Esophagus squamous epithelium (tissue), 5 donors: ENCODE measurements around the gene PDZD8. TPM values are rescaled to one million over a fixed set of nuclear protein-coding genes. Genes with fewer than 3 reads are reported as not detected.

Source experiments
- DNase-seq: peaks from one replicate; lab custom pipeline; 2025; lab: John Stamatoyannopoulos, UW
- H3K27ac ChIP-seq, 4 donors: fragments of 200-600 bp; sonication (generic); one replicate each; pipeline ENCODE4 v1.5.1; 2016 to 2019; ENCODE audit warnings: mild to moderate bottlenecking in 1 of 4
- H3K27me3 ChIP-seq, 4 donors: fragments of 200-600 bp; sonication (generic); 1 replicate in 3 of 4; 2 replicates in 1 of 4; pipeline versions ENCODE4 v1.5.1 to v1.6.0; 2017 to 2021; ENCODE audit warnings: antibody characterized with exemption in 1 of 4
- H3K36me3 ChIP-seq, 3 donors: fragments of 200-600 bp; sonication (generic); one replicate each; pipeline ENCODE4 v1.5.1; 2016 to 2019
- H3K4me1 ChIP-seq, 3 donors: fragments of 200-600 bp; sonication (generic); one replicate each; pipeline ENCODE4 v1.5.1; 2017 to 2019
- H3K4me3 ChIP-seq, 4 donors: fragments of 200-600 bp; sonication (generic); 1 replicate in 3 of 4; 2 replicates in 1 of 4; pipeline ENCODE4 v1.5.1; 2016 to 2019; ENCODE audit warnings: mild to moderate bottlenecking in 2 of 4, moderate library complexity in 1 of 4
- H3K9me3 ChIP-seq, 3 donors: fragments of 200-600 bp; sonication (generic); one replicate each; pipeline ENCODE4 v1.5.1; 2016 to 2019
- POLR2A ChIP-seq, 4 donors: fragments of 450-650 bp; IDR thresholded peaks; one replicate each; pipeline ENCODE4 v1.6.1; 2017; ENCODE audit warnings: antibody characterized with exemption in 4 of 4, mild to moderate bottlenecking in 4 of 4, moderate library complexity in 3 of 4
- WGBS, 2 donors: methylation state at CpG; one replicate each; pipeline ENCODE4 v1.1.5; 2018; 5-methylcytosine and 5-hydroxymethylcytosine counted together
- intact Hi-C: fragments of 100-400 bp; cut with DNase I; formaldehyde crosslinking; loops from one replicate; pipeline ENCODE4 v1.15.0; 2022
- total RNA-seq, 4 donors: library from RNA; depleted of rRNA; stranded (reverse); fragments of >200 nt; gene quantifications; one replicate each; pipeline ENCODE4 v1.1.0, GENCODE V29; 2016
- TF ChIP-seq, protein P1 (sequence below), 6 experiments: fragments of 450-650 bp in 4 of 6; fragments of 200-600 bp in 2 of 6; sonication (generic) in 2 of 6; IDR thresholded peaks; one replicate each; pipeline ENCODE4 v1.5.1; 2016 to 2019; ENCODE audit warnings: antibody characterized with exemption in 6 of 6, mild to moderate bottlenecking in 4 of 6, moderate library complexity in 4 of 6
- donor health status: DM: yes; HTN: yes; CAD: no.

The PDZD8 gene
- total RNA-seq, 4 donors from 2014 or later, result 28.1 to 39.2 (median 32.9) TPM

- DNase-seq, result no peak
- H3K4me1 ChIP-seq, result no peaks in the 10 kb centered on the region
- intact Hi-C loops, result no loop called here
- no peak for TF ChIP-seq POLR2A (IDR thresholded peaks at IDR 0.05)
- TF ChIP-seq, protein P1, sequence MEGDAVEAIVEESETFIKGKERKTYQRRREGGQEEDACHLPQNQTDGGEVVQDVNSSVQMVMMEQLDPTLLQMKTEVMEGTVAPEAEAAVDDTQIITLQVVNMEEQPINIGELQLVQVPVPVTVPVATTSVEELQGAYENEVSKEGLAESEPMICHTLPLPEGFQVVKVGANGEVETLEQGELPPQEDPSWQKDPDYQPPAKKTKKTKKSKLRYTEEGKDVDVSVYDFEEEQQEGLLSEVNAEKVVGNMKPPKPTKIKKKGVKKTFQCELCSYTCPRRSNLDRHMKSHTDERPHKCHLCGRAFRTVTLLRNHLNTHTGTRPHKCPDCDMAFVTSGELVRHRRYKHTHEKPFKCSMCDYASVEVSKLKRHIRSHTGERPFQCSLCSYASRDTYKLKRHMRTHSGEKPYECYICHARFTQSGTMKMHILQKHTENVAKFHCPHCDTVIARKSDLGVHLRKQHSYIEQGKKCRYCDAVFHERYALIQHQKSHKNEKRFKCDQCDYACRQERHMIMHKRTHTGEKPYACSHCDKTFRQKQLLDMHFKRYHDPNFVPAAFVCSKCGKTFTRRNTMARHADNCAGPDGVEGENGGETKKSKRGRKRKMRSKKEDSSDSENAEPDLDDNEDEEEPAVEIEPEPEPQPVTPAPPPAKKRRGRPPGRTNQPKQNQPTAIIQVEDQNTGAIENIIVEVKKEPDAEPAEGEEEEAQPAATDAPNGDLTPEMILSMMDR (IDR thresholded peaks at IDR 0.05), result no peak
- no peaks in the 10 kb centered on the region for H3K27me3 ChIP-seq
- no peak overlapping the region for H3K4me3 ChIP-seq
- H3K9me3 ChIP-seq, result no peaks in the 10 kb centered on the region
- H3K36me3 ChIP-seq, result peaks cover 6 to 62% (median 7%) of the 10 kb centered on the region in 3 donors
- WGBS, 2 donors, result 87 to 88% methylated on average over 7 to 12 of the region's 12 CpGs
- H3K27ac ChIP-seq, result no peak overlapping the region
These were observed 90.3 kb downstream of the PDZD8 start for GRCh38 chr10:117284716-117285494.

GRCh38 chr10:117277675-117278074, 97.6 kb downstream of the PDZD8 start:
- Histone ChIP-seq H3K4me1 (no peaks in the 10 kb centered on the region), H3K4me3 (no peak overlapping the region), H3K27me3 (no peaks in the 10 kb centered on the region), H3K36me3 (no peaks in the 10 kb centered on the region), H3K27ac (no peak overlapping the region), H3K9me3 (no peaks in the 10 kb centered on the region)
- TF ChIP-seq, protein P1 (IDR thresholded peaks at IDR 0.05), result no peak
- no peak for TF ChIP-seq POLR2A (IDR thresholded peaks at IDR 0.05)
- 86 to 90% methylated on average over 2 of the region's 2 CpGs for WGBS, 2 donors
- intact Hi-C loops, result no loop called here
- DNase-seq, result no peak

DNA sequence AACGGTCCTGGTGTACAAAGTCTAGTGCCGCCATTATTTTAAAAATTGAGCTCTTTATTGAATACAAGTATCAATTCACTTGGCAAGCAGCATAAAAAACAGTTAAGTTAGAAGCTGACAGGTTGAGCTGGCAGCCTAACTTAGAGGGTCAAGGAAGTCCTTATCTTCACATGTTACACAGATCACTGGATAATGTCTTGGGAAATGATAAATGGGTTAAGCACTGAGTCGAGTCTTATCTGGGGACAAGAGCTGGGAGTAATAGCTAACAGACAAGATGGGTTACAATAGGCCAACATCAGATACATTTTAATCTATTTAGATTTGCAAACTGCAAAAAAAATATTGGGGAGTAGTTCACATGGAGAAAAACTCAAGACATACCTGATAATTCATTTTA, 100.1 kb downstream of the PDZD8 start:
- WGBS, 2 donors, result 73 to 80% methylated on average over 3 of the region's 3 CpGs
- TF ChIP-seq, protein P1 (IDR thresholded peaks at IDR 0.05), result no peak
- no peak for TF ChIP-seq POLR2A (IDR thresholded peaks at IDR 0.05)
- Histone ChIP-seq H3K9me3 (no peaks in the 10 kb centered on the region), H3K27ac (no peak overlapping the region), H3K4me3 (no peak overlapping the region), H3K27me3 (no peaks in the 10 kb centered on the region), H3K36me3 (no peaks in the 10 kb centered on the region), H3K4me1 (no peaks in the 10 kb centered on the region)
- intact Hi-C loops, result no loop called here
- DNase-seq, result no peak

GRCh38 chr10:117274509-117274908, 100.7 kb downstream of the PDZD8 start:
- no peak for TF ChIP-seq POLR2A (IDR thresholded peaks at IDR 0.05)
- TF ChIP-seq, protein P1 (IDR thresholded peaks at IDR 0.05), result no peak
- H3K36me3 ChIP-seq, result no peaks in the 10 kb centered on the region
- DNase-seq, result no peak
- no peak overlapping the region for H3K27ac ChIP-seq
- H3K9me3 ChIP-seq, result no peaks in the 10 kb centered on the region
- H3K4me3 ChIP-seq, result no peak overlapping the region
- no peaks in the 10 kb centered on the region for H3K27me3 ChIP-seq
- intact Hi-C loops, result no loop called here
- no peaks in the 10 kb centered on the region for H3K4me1 ChIP-seq
- 96 to 98% methylated on average over 3 to 5 of the region's 5 CpGs for WGBS, 2 donors

- Histone ChIP-seq H3K27ac (no peak overlapping the region), H3K27me3 (no peaks in the 10 kb centered on the region), H3K4me1 (no peaks in the 10 kb centered on the region), H3K9me3 (no peaks in the 10 kb centered on the region), H3K4me3 (no peak overlapping the region), H3K36me3 (no peaks in the 10 kb centered on the region)
- 89 to 100% methylated on average over 3 of the region's 3 CpGs for WGBS, 2 donors
- intact Hi-C loops, result no loop called here
- DNase-seq, result no peak
- no peak for TF ChIP-seq POLR2A (IDR thresholded peaks at IDR 0.05)
- TF ChIP-seq, protein P1 (IDR thresholded peaks at IDR 0.05), result no peak
These were observed 101.3 kb downstream of the PDZD8 start for GRCh38 chr10:117273980-117274379.
